HG03139 (cell line): ENCODE measurements around the gene VPS45.
A peak's percentile ranks its signal among the peaks of the same experiment; 100 is the strongest.
"Not testable (repeated sequence)": the region's sequence is repeated elsewhere in the genome, so short reads cannot be mapped to it uniquely, and the experiment has no call there.

Experiments used
- ATAC-seq: cut with Tn5 transposase; IDR thresholded peaks from one replicate; pipeline ENCODE4 v1.9.1; 2021; ENCODE audit not compliant: unreplicated experiment

VPS45 gene, protein sequence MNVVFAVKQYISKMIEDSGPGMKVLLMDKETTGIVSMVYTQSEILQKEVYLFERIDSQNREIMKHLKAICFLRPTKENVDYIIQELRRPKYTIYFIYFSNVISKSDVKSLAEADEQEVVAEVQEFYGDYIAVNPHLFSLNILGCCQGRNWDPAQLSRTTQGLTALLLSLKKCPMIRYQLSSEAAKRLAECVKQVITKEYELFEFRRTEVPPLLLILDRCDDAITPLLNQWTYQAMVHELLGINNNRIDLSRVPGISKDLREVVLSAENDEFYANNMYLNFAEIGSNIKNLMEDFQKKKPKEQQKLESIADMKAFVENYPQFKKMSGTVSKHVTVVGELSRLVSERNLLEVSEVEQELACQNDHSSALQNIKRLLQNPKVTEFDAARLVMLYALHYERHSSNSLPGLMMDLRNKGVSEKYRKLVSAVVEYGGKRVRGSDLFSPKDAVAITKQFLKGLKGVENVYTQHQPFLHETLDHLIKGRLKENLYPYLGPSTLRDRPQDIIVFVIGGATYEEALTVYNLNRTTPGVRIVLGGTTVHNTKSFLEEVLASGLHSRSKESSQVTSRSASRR

DNA sequence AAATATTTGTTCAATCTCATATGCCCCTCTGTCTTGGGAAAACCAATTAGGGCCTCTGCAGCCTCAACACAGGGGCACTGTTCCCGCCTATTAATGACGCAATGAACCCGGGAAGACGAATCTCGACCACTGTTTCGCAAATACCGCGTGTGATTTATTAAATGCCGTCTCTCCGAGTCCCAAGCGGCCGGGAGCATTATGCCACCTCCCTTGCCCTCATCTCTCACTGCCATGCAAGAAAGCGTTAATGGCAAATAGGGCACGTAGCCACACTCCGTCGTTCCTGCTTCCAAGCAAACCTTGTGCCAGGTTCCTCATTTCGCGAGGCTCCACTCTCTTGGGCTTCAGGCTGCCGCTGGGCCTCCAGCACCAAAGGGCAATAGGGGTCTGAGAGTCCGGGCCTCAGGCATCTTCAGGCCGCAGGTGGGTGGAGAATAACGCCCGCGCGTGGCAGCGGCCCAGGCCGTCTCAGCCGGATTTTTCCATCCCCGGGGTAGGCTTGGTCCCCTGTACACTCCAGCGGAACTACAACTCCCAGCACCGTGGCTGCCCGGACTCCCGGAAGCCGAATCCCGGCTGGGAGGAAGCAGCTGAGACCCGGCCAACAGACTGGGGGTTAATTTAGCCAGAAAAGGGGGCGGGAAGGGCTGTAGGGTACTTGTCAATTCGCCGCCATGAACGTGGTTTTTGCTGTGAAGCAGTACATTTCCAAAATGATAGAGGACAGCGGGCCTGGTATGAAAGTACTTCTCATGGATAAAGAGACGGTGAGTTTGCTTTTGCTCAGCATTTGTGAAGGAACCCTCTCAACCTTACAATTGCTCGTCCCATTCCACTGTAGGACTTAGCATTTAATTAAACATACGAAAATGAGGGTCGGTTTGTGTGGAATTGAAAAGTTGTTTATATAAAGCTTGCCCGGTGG, at the start of gene VPS45:
Gene VPS45, plus strand, starts transcription at position 593 of the 925 bp plus-strand sequence. Its CDS starts 82 bp downstream, at position 675.
- ATAC-seq = peak; percentile 82

DNA sequence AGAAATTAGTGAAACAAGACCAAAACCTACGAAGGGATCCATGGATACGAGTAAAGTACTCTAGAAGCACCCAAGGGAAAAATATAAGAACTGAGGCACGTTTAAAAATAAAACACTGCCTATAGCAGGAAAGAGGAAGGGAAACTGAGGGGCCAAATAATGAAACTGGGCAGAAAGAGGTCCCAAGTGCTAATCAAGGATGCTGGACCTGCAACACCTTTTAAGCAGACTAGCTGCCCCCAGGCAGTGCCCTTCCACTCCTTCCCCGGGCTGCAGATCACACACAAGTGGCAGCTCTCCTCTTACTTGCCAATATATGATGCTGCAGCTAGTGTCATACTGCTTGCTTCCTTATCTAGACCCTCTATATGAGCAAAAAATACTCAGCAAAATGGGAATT, 49.4 kb upstream of the VPS45 start:
- no peak for ATAC-seq

DNA sequence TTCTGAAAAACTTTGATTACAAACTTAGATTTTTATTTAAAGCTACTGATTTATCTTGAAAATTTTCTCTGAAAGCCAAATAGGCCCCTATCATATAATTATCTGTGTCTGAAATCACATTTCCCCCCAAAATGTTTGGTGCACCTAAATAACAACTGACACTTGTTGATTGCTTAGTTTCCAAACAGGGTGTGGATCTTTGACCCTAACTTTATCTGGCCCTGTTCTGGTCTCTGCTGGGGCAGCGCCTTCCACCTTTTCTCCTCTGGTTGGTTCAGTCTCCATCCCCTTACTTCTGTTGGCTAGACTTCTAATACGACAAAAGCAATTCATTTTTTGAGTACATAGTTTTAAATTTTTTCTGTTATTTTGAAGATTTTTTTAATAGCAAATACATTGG, 46.9 kb upstream of the VPS45 start:
- ATAC-seq = no peak

DNA sequence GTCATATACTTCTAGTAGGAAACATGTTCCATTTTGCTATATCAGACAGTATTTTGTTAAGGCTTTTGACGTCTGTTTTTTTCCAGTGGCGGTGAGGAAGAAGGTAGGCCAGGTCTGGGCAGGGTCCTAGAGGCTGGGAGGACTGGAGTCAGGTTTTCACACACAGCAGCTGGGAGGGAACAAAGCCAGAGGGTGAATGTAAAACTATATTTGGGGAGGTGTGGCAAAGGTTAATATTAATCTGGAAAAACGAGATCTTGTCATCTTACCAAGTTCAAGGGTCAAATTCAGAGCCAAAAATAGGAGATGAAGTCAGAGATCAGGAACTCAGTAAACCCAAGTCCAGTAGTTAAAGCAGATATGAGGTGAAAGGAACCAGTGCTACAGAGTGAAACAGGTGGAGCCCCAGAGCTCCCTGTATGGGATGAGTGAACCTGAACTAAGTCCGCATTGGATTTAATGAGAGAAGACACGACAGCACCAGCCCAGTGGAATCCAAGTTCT, 46.3 kb upstream of the VPS45 start:
- no peak for ATAC-seq

DNA sequence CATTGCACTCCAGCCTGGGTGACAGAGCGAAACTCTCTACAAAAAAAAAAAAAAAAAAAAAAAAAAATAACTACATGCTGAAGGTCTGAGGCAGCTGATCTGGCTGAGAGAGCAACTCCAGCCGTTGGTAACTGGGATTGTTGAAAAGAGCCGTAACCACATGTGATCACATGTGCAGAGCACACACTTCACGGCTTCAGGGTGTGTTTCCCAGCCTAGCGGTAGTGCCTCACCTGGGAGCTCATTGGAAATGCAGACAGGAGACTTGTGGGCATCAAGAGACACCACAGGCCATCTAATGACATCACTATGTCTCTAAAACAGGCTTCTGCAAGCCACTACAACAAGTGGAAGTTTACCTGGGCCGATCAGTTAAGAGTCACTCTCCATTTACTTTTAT, 45.2 kb upstream of the VPS45 start:
- ATAC-seq = no peak

DNA sequence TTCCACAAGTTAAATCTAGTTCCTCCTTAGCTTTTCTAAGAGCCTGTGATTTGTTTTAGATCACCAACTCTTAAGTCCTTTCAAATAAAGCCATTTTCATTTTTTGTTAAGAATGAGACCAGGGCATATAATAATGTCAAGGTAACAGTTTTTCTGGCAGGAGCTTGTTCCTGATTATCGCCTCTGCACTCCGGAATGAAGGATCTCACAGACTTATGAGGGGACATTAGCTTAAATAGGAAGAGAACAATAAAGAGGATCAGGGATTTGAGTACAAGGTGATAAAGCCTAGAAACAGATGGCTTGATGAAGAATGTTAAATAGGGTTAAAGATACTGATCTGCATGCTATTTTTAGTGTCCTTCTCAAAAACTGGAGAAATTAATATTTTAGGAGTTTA, 43.4 kb upstream of the VPS45 start:
- ATAC-seq = no peak

DNA sequence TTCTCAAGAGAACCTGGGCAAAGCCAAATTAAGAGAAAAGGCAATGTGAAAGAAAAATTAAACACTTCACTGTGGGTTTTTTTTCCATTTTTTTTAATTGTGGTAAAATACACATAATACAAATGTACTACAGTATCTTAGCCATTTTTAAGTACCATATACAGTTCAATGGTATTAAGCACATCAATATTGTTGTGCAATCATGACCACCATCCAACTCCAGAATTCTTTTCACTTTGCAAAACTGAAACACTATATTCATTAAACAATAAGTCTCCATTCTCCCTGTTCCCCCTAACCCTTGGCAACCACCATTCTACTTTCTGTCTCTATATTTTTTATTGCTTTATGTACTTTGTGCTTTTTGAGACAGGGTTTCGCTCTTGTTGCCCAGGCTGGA, 39.3 kb upstream of the VPS45 start:
- no peak for ATAC-seq

DNA sequence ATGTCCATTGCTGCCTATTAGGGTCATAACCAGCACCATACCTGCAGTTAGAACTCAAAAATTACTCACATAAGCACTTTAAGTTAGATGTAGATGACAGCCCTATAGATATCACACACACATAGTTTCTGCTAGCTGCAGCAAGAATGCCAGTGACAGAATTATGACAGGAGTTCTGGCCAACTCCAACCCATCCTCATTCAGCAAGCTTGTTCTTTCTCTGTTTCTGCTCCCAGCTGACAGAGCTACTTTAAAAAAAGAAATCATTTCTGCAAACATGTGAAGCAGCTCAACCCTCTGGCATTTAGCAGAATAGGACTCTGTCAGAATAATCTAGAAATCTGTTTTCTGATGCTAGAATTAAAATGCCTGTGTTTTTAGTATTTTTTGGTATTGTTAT, 33.2 kb upstream of the VPS45 start:
- no peak for ATAC-seq

DNA sequence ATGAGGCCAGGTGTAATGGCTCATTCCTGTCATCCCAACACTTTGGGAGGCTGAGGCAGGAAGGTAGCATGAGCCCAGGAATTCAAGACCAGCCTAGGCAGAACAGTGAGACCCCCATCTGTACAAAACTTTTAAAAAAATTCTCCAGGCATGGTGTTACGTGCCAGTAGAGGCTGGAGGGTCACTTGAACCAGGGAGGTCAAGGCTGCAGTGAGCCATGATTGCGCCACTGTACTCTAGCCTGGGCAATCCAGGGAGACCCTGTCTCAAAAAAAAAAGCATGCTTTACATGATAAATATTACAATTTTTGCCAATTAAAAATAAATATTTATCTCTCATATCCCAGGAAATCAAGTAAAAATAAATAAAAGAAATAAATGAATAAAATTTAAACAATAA, 17.6 kb upstream of the VPS45 start:
- no peak for ATAC-seq

DNA sequence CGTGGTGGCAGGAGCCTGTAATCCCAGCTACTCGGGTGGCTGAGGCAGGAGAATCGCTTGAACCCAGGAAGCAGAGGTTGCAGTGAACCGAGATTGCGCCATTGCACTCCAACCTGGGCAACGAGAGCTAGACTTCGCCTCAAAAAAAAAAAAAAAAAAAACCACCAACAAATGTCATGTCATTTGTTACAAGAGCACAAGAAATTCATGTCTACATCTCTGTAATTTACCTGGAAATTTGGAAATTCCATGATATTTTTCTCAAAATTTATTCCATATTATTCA, 16.5 kb upstream of the VPS45 start:
- no peak for ATAC-seq

DNA sequence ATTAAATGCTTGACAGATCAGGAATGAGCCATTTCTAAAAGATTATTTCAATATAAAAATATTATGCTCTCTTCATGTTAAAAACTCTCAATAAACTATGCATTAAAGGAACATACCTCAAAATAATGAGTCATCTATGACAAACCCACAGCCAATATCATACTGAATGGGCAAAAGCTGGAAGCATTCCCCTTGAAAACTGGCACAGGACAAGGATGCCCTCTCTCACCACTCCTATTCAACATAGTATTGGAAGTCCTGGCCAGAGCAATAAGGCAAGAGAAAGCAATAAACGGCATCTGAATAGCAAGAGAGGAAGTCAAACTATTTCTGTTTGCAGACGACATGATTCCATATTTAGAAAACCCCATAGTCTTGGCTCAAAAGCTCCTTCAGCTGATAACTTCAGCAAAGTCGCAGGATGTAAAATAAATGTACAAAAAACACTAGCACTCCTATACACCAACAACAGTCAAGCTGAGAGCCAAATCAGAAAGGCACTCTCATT, 15.6 kb upstream of the VPS45 start:
- not testable (repeated sequence) for ATAC-seq

DNA sequence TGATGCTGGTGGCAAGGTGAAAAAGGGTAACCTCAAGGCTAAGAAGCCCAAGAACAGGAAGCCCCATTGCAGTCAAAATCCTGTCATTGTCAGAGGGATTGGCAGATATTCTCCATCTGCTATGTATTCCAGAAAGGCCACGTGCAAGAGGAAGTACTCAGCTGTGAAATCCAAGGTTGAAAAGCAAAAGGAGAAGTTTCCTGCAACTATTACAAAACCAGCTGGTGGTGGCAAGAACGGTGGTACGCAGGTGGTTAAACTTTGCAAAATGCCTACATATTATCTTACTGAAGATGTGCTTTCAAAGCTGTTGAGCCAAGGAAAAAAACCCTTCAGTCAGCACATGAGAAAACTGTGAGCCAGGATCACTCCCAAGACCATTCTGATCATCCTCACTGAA, 13.7 kb upstream of the VPS45 start:
- no peak for ATAC-seq

DNA sequence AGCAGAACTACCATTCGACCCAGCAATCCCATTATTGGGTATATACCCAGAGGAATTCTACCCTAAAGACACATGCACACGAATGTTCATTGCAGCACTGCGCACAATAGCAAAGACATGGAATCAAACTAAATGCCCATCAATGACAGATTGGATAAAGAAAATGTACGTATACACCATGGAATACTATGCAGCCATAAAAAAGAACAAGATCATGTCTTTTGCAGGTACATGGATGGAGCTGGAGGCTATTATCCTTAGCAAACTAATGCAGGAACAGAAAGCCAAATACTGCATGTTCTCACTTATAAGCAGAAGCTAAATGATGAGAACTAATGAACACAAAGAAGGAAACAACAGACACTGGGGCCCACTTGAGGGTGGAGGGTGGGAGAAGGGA, 12.1 kb upstream of the VPS45 start:
- ATAC-seq = not testable (repeated sequence)

DNA sequence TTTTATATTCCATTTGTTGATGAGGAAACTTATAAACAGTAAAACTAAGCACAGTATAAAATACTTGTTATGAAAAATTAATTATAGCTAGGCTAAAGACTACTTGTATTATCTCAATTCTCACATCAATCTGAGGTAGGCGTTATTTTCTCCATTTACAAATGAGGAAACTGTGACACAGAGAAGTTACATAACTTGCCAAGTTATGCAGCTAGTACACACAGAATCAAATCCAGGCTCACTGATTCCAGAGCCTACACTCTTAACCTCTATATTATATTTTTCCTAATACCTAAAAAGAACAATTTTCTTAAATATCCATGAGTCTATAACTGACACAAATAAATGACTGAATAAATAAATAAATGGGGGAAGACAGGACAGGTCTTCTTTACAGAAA, 11.2 kb upstream of the VPS45 start:
- no peak for ATAC-seq

DNA sequence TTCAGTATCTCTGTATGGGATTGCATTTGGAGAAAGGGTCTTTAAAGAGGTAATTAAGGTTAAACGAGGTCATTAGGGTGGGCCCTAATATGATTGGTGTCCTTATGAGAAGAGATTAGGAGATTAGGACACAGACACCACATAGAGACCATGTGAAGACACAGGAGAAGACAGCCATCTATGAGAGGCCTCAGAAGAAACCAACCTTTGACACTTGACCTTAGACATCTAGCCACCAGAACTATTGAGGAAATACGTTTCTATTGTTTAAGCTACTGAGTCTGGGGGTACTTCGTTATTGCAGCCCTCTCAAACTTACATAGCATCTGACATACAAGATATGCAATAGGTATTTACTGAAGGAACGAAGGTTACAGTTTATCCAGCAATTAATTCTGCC, 7.3 kb upstream of the VPS45 start:
- ATAC-seq = no peak

DNA sequence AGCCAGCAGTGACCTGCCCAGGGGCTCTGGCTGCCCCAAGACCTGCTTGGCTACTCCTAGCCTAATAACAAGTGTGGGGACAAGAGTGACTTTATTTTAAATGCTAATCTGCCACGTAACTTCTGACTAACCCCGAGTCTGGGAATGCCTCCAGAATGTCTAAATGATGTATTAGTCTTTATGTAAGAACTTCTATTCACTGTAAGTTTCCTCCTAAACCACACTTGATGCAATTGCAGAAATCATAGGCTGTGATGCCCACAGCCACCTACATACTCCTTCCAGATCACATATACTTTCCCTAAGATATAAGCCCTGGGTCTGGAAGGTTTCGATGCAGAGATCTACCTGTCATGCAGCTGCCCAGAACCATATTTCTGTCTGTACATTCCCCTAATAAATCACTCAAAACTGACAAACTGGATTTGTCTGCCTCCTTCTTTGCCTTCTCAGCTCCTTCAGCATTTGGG, 5.9 kb upstream of the VPS45 start:
- no peak for ATAC-seq

DNA sequence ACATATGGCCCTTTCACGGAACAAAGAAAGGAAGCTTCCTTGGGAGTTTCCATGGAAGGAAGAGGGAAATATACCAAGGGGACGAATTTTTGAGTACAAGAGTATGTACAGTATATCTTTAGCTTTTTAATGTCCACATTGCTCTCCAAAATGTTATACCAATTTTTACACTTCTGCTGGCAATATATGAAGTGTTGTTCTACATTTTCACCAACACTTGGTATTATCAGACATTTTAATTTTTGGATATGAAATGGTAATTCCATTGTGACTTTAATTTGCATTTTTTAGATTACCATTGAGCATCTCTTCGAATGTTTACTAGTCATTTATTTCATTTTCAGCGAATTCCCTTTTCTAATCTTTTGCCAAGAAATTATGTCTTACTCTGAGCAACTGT, 5.5 kb upstream of the VPS45 start:
- no peak for ATAC-seq

DNA sequence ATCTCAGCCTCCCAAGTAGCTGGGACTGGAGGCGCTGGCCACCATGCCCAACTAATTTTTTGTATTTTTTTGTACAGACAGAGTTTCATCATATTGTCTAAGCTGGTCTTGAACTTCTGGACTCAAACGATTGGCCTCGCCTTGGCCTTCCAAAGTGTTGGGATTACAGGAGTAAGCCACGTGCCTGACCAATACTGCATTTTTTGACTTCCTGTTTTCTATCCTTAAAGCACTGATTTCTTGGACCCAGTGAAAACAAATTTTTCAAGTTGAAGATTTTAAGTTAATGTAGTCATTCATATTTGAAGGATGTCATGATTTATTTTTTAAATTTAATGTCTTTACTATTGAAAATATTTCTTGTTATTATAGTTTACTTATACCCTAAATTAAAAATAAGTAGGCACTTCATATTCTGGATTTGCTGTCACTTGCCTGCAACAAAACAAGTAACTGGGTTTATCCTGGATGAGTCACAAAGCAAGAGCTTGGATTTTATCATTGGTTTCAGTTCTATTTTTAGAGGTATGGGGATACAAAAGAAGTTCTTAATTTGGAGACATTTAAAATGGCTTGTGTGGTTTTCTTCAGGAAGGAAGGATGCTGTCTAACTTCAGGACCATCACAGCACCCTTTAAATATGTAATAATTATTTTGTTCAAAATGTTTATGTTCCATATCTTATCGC, 2.2 kb upstream of the VPS45 start:
- ATAC-seq = no peak

DNA sequence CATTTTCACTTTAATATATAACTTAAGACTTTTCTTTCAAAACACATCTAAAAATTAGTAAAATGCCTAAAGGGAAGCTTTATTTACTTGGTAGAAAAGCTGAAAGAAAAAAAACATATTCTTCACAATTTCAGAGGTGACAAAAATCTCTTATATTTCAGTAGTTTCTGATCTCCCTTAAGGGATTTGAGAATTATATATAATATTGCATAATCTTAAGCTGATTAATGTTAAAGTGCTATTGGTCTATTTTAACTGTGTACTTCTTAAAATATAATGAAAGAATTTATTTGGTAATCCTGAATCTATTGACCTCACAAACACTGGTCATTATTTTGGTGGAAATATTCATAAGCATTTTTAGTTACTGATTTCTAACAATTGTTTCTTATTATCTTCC, 1.2 kb upstream of the VPS45 start:
- no peak for ATAC-seq

DNA sequence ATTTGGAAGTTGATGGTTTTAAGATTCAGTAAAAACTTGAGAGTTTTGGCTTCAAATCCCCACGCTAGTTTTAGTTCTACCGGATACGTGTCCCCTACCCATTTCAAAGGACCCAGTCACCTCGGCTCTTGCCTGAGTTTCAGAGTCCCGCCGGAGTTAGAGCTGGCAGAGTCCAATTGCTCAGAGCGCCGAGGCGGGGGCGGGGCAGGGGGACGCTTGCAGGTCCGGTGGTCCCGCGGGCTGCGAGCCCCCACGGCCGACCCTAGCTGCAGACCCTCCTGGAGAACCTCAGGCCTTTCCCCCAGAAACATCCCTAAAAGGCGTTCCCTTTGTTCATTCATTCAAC, 765 bp upstream of the VPS45 start:
- ATAC-seq = peak; percentile 23

DNA sequence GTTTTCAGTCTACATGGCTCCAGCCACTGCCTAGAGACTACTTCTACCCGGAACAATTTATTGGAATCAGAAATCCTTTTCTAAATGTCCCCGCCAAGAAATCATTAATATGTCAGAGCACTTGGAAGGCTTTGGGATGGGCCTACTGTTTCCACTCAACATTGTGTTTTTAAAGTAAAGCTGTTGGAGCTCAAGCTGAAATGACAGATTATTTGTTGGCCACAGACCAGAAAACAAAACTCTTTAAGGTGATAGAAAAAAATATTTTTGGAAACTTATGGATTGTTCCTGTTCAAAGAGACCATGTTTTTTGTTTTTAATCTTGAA, 496 bp downstream of the VPS45 start:
- ATAC-seq = no peak
